ENCODE measurements around the gene FIG4.
"Not testable (repeated sequence)": the region's sequence is repeated elsewhere in the genome, so short reads cannot be mapped to it uniquely, and the experiment has no call there.

The FIG4 gene

GRCh38 chr6:109690737-109691621, at the start of gene FIG4, which contains the start of gene AK9:
FIG4 (plus strand) TSS chr6:109691296; CDS start chr6:109691436, 140 bp downstream.
AK9 (minus strand) TSS chr6:109691202; CDS start chr6:109675745, 15,457 bp downstream.
- DNase-seq (ENCODE audit: insufficient read length, low spot score) (peak; percentile 77), FAIRE-seq (peak; percentile 99)

- no peak for DNase-seq (ENCODE audit: insufficient read length, low spot score)
- FAIRE-seq, result peak; percentile 8
Observed at GRCh38 chr6:109644131-109644530, 47.0 kb upstream of the FIG4 start.

- DNase-seq (ENCODE audit: insufficient read length, low spot score) (no peak), FAIRE-seq (no peak)
Observed at GRCh38 chr6:109653264-109653663, 37.8 kb upstream of the FIG4 start.

- DNase-seq (ENCODE audit: insufficient read length, low spot score), result no peak
- no peak for FAIRE-seq
Observed at GRCh38 chr6:109655761-109656262, 35.3 kb upstream of the FIG4 start.

- DNase-seq (ENCODE audit: insufficient read length, low spot score), result no peak
- no peak for FAIRE-seq
Observed at GRCh38 chr6:109660526-109661320, 30.4 kb upstream of the FIG4 start.

GRCh38 chr6:109662192-109662591, 28.9 kb upstream of the FIG4 start:
- no peak for FAIRE-seq
- no peak for DNase-seq (ENCODE audit: insufficient read length, low spot score)

GRCh38 chr6:109669811-109670210, 21.3 kb upstream of the FIG4 start:
- DNase-seq (ENCODE audit: insufficient read length, low spot score), result no peak
- FAIRE-seq, result no peak

- FAIRE-seq, result no peak
- no peak for DNase-seq (ENCODE audit: insufficient read length, low spot score)
Observed at GRCh38 chr6:109671733-109672132, 19.4 kb upstream of the FIG4 start.

GRCh38 chr6:109672175-109672574, 18.9 kb upstream of the FIG4 start:
- FAIRE-seq, result no peak
- DNase-seq (ENCODE audit: insufficient read length, low spot score), result no peak

- FAIRE-seq, result no peak
Observed at GRCh38 chr6:109672839-109673238, 18.3 kb upstream of the FIG4 start.

GRCh38 chr6:109676724-109677123, 14.4 kb upstream of the FIG4 start:
- DNase-seq (ENCODE audit: insufficient read length, low spot score) (no peak), FAIRE-seq (no peak)

More at GRCh38 chr6:109672839-109673238, 18.3 kb upstream of the FIG4 start:
- no peak for DNase-seq (ENCODE audit: insufficient read length, low spot score)

- FAIRE-seq (no peak), DNase-seq (ENCODE audit: insufficient read length, low spot score) (no peak)
Observed at GRCh38 chr6:109678240-109678639, 12.9 kb upstream of the FIG4 start.

- FAIRE-seq; DNase-seq (ENCODE audit: insufficient read length, low spot score): not testable (repeated sequence)
Observed at GRCh38 chr6:109678661-109679505, 12.2 kb upstream of the FIG4 start.

- FAIRE-seq, result no peak
- no peak for DNase-seq (ENCODE audit: insufficient read length, low spot score)
Observed at GRCh38 chr6:109686566-109687265, 4.4 kb upstream of the FIG4 start.

GRCh38 chr6:109687271-109687761, 3.8 kb upstream of the FIG4 start:
- no peak for FAIRE-seq
- DNase-seq (ENCODE audit: insufficient read length, low spot score), result no peak

- no peak for FAIRE-seq
- DNase-seq (ENCODE audit: insufficient read length, low spot score), result peak; percentile 38
Observed at GRCh38 chr6:109690373-109690736, 741 bp upstream of the FIG4 start.

GRCh38 chr6:109693111-109693510, 2.0 kb downstream of the FIG4 start:
- FAIRE-seq, result no peak
- no peak for DNase-seq (ENCODE audit: insufficient read length, low spot score)

GRCh38 chr6:109695468-109695867, 4.4 kb downstream of the FIG4 start:
- FAIRE-seq (no peak), DNase-seq (ENCODE audit: insufficient read length, low spot score) (no peak)

GRCh38 chr6:109696355-109696754, 5.3 kb downstream of the FIG4 start:
- DNase-seq (ENCODE audit: insufficient read length, low spot score), result no peak
- FAIRE-seq, result no peak

- FAIRE-seq (no peak), DNase-seq (ENCODE audit: insufficient read length, low spot score) (no peak)
Observed at GRCh38 chr6:109701221-109701620, 10.1 kb downstream of the FIG4 start.

Measured in GM19239 (cell line).